Endothelial cell of umbilical vein (primary cell): ENCODE measurements around the gene PTPRD.

Experiments
- EZH2 ChIP-seq: IDR thresholded peaks from 2 replicates; pipeline ENCODE4 v1.6.1; 2012; ENCODE audit warnings: borderline replicate concordance, low read depth, mild to moderate bottlenecking, moderate library complexity, low read length, inconsistent platforms; ENCODE audit not compliant: severe bottlenecking
- FOS ChIP-seq: IDR thresholded peaks from 2 replicates; pipeline ENCODE4 v1.6.1; 2011; ENCODE audit warnings: mild to moderate bottlenecking, low read length, moderate library complexity, borderline replicate concordance; ENCODE audit not compliant: insufficient read depth
- JUN ChIP-seq: IDR thresholded peaks from 2 replicates; pipeline ENCODE4 v1.6.1; 2011; ENCODE audit warnings: borderline replicate concordance, low read depth; ENCODE audit not compliant: insufficient read length, insufficient read depth
- POLR2A ChIP-seq: IDR thresholded peaks from 2 replicates; pipeline ENCODE4 v1.6.1; 2012; ENCODE audit warnings: low read depth, mild to moderate bottlenecking, control low read depth, low read length
- POLR2AphosphoS5 ChIP-seq: IDR thresholded peaks from 2 replicates; pipeline ENCODE4 v1.6.1; 2012; ENCODE audit warnings: low read depth, mild to moderate bottlenecking, control low read depth, low read length, moderate library complexity; ENCODE audit not compliant: insufficient read depth
- TF ChIP-seq, protein P1 (sequence below): IDR thresholded peaks from 2 replicates; pipeline ENCODE4 v1.6.1; 2011; ENCODE audit not compliant: insufficient read depth, insufficient read length
- TF ChIP-seq, protein P2 (sequence below), 2 donors: IDR thresholded peaks; 1 replicate in 1 of 2; 2 replicates in 1 of 2; pipeline ENCODE4 v1.5.1; 2011; ENCODE audit warnings: low read length in 2 of 2, mild to moderate bottlenecking in 2 of 2, moderate library complexity in 2 of 2, control low read depth in 1 of 2, inconsistent platforms in 1 of 2, low read depth in 1 of 2; ENCODE audit not compliant: insufficient read depth in 1 of 2; ENCODE audit errors: extremely low read depth in 1 of 2

- TF ChIP-seq POLR2AphosphoS5, result no peak
- TF ChIP-seq, protein P1, sequence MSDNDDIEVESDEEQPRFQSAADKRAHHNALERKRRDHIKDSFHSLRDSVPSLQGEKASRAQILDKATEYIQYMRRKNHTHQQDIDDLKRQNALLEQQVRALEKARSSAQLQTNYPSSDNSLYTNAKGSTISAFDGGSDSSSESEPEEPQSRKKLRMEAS, result no peak
- no peak for TF ChIP-seq POLR2A
- no peak for TF ChIP-seq EZH2
- TF ChIP-seq, protein P2, sequence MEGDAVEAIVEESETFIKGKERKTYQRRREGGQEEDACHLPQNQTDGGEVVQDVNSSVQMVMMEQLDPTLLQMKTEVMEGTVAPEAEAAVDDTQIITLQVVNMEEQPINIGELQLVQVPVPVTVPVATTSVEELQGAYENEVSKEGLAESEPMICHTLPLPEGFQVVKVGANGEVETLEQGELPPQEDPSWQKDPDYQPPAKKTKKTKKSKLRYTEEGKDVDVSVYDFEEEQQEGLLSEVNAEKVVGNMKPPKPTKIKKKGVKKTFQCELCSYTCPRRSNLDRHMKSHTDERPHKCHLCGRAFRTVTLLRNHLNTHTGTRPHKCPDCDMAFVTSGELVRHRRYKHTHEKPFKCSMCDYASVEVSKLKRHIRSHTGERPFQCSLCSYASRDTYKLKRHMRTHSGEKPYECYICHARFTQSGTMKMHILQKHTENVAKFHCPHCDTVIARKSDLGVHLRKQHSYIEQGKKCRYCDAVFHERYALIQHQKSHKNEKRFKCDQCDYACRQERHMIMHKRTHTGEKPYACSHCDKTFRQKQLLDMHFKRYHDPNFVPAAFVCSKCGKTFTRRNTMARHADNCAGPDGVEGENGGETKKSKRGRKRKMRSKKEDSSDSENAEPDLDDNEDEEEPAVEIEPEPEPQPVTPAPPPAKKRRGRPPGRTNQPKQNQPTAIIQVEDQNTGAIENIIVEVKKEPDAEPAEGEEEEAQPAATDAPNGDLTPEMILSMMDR (IDR thresholded peaks at IDR 0.05; ENCODE audit: extremely low read depth in 1 of 2, insufficient read depth in 1 of 2, low read depth in 1 of 2, low read length in 2 of 2), result no peak
- no peak for TF ChIP-seq JUN
- no peak for TF ChIP-seq FOS
Observed at GRCh38 chr9:10479172-10479571, 133.6 kb downstream of the PTPRD start.
